Subcutaneous abdominal adipose tissue (tissue), 5 donors: ENCODE data around the gene CENATAC.
A peak's percentile ranks its signal among the peaks of the same experiment; 100 is the strongest.

Source experiments
- H3K27ac ChIP-seq: one replicate; pipeline ENCODE4 v1.7.0; 2013; ENCODE audit warnings: low read depth, mild to moderate bottlenecking, inconsistent platforms, low read length, moderate library complexity
- H3K27me3 ChIP-seq, 5 donors: one replicate each; pipeline ENCODE4 v1.7.0; 2013; ENCODE audit warnings: low read length in 5 of 5, inconsistent platforms in 1 of 5; ENCODE audit not compliant: control insufficient read depth in 5 of 5, insufficient read depth in 4 of 5
- H3K36me3 ChIP-seq, 5 donors: one replicate each; pipeline ENCODE4 v1.7.0; 2013; ENCODE audit warnings: low read length in 5 of 5; ENCODE audit not compliant: control insufficient read depth in 5 of 5, insufficient read depth in 5 of 5
- H3K4me1 ChIP-seq, 5 donors: one replicate each; pipeline ENCODE4 v1.7.0; 2013; ENCODE audit warnings: low read length in 5 of 5, mild to moderate bottlenecking in 3 of 5, moderate library complexity in 1 of 5; ENCODE audit not compliant: control insufficient read depth in 5 of 5, insufficient read depth in 5 of 5
- H3K4me3 ChIP-seq, 5 donors: one replicate each; pipeline ENCODE4 v1.7.0; 2013; ENCODE audit warnings: low read length in 5 of 5, low read depth in 1 of 5
- H3K9ac ChIP-seq, 5 donors: one replicate each; pipeline ENCODE4 v1.7.0; 2013; ENCODE audit warnings: low read length in 5 of 5, mild to moderate bottlenecking in 4 of 5, moderate library complexity in 3 of 5
- H3K9me3 ChIP-seq, 5 donors: one replicate each; pipeline ENCODE4 v1.7.0; 2013; ENCODE audit warnings: low read length in 5 of 5; ENCODE audit not compliant: control insufficient read depth in 5 of 5
- donor health status: healthy.
- donor health status: healthy.
- donor health status: healthy.
- donor health status: healthy.
- donor health status: healthy.

Gene CENATAC

GRCh38 chr11:118996926-118997626 lies 862 bp upstream of the CENATAC start:
- Histone ChIP-seq H3K27ac (peak overlapping the region; percentile 75), H3K36me3 (peaks cover 7 to 21% (median 12%) of the 10 kb centered on the region in 5 donors), H3K27me3 (no peaks in the 10 kb centered on the region), H3K9ac (peak overlapping the region; percentile 16 to 93 (median 74)), H3K4me3 (peak overlapping the region; percentile 81 to 99 (median 94)), H3K4me1 (peaks cover 7 to 24% (median 22%) of the 10 kb centered on the region in 5 donors), H3K9me3 (no peaks in the 10 kb centered on the region)

GRCh38 chr11:118998388-118998717 lies 415 bp downstream of the CENATAC start:
- H3K9ac ChIP-seq: peak overlapping the region; percentile 73 to 93 (median 76)
- peaks cover 7 to 32% (median 15%) of the 10 kb centered on the region in 5 donors for H3K36me3 ChIP-seq
- peak overlapping the region; percentile 75 for H3K27ac ChIP-seq
- H3K4me1 ChIP-seq: peaks cover 7 to 24% (median 22%) of the 10 kb centered on the region in 5 donors
- H3K4me3 ChIP-seq: peak overlapping the region; percentile 78 to 99 (median 89)
- H3K27me3 ChIP-seq: no peaks in the 10 kb centered on the region
- H3K9me3 ChIP-seq: no peaks in the 10 kb centered on the region

- no peaks in the 10 kb centered on the region for H3K27me3 ChIP-seq
- H3K36me3 ChIP-seq: peaks cover 7 to 32% (median 15%) of the 10 kb centered on the region in 5 donors
- H3K27ac ChIP-seq: peak overlapping the region; percentile 75
- H3K4me3 ChIP-seq: peak overlapping the region; percentile 78 to 99 (median 89)
- peak overlapping the region; percentile 73 to 93 (median 76) for H3K9ac ChIP-seq
- no peaks in the 10 kb centered on the region for H3K9me3 ChIP-seq
- peaks cover 7 to 24% (median 22%) of the 10 kb centered on the region in 5 donors for H3K4me1 ChIP-seq
Observed at GRCh38 chr11:118998822-118999221, 884 bp downstream of the CENATAC start.

DNA sequence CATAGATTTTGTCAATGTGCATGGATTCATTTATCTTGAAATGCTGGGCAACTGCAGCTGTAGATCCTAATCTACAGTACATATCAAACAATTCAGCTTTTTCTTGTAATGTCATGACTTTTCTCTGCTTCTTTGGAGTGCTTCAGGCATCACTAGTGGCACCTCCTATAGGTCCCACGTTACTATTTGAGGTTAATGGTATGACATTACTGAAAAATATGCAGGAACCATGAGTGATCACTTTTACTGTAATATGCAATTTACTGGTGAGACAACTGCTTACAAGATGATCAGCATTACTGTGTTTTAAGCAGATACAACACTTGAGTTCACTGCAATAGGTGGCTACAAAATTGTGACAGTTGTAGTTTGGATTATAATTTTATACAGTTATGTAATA lies 3.0 kb downstream of the CENATAC start:
- H3K9me3 ChIP-seq: no peaks in the 10 kb centered on the region
- H3K27me3 ChIP-seq: no peaks in the 10 kb centered on the region
- H3K27ac ChIP-seq: no peak overlapping the region
- peaks cover 7 to 37% (median 21%) of the 10 kb centered on the region in 5 donors for H3K36me3 ChIP-seq
- H3K4me3 ChIP-seq: no peak overlapping the region
- H3K4me1 ChIP-seq: peaks cover 7 to 24% (median 22%) of the 10 kb centered on the region in 5 donors
- no peak overlapping the region for H3K9ac ChIP-seq

DNA sequence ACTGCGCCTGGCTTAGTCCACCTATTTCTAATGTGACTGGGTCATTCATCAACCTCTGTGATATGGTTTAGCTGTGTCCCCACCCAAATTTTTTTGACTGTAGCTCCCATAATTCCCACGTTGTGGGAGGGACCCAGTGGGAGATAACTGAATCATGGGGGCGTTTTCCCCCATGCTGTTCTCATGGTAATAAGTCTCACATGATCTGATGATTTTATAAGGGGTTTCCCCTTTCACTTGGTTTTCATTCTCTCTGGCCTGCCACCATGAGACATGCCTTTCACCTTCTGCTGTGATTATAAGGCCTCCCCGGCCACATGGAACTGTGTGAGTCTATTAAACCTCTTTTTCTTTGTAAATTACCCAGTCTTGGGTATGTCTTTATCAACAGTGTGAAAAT lies 8.7 kb downstream of the CENATAC start:
- no peaks in the 10 kb centered on the region for H3K4me1 ChIP-seq
- H3K36me3 ChIP-seq: peaks cover 0 to 58% (median 39%) of the 10 kb centered on the region in 5 donors
- H3K4me3 ChIP-seq: no peak overlapping the region
- no peaks in the 10 kb centered on the region for H3K27me3 ChIP-seq
- H3K9me3 ChIP-seq: no peaks in the 10 kb centered on the region
- H3K27ac ChIP-seq: no peak overlapping the region
- H3K9ac ChIP-seq: no peak overlapping the region

DNA sequence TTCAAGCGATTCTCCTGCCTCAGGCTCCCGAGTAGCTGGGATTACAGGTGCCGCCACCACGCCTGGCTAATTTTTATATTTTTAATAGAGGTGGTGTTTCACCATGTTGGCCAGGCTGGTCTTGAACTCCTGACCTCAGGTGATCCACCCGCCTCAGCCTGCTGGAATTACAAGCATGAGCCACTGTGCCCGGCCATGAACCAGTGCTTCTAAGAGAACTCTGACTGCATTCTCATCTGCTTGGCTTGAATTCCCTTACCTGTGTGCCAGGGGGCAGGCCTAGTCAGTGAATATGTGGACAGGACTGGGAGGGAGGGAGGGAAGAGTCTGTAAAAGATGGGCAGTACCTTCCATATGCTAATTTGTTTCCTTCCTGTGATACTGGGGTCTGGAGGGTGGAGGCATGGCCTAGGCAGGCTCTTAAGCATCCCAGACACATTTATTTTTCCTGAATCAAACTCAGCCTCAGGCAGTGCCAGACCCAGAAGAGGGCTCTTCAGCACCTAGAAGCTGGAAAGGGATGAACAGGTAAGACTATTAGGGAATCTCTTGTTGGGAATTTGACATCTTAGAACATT lies 13.6 kb downstream of the CENATAC start:
- no peak overlapping the region for H3K27ac ChIP-seq
- H3K9ac ChIP-seq: no peak overlapping the region
- peaks cover 23 to 81% (median 67%) of the 10 kb centered on the region in 5 donors for H3K36me3 ChIP-seq
- no peaks in the 10 kb centered on the region for H3K9me3 ChIP-seq
- no peak overlapping the region for H3K4me3 ChIP-seq
- H3K4me1 ChIP-seq: peaks cover 0 to 8% (median 6%) of the 10 kb centered on the region in 5 donors
- H3K27me3 ChIP-seq: no peaks in the 10 kb centered on the region

DNA sequence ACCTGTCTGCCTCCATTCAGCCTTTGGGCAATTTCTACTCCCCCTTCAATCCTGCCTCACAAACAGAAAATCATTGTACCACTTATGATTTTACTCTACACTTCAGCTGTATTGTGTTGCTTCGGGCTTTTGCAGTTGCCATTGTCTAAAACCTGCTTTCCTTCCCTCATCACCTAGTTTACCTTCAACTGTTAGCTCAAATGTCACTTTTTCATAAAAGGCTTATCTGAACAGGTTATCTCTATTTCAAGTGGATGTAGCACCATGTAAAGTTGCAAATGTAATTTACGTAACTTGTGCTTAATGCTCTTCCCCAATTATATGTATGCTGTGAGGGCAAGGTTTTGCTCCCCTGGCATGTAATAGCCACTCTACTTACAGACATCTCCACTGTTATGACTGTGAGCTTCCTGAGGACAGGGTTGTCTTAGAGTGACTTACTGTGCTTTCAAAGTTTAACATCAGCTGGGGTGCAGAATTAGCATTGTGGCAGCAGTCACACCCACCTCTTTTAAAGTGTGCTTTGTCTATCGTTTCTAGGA lies 14.8 kb downstream of the CENATAC start:
- Histone ChIP-seq H3K4me3 (no peak overlapping the region), H3K4me1 (peaks cover 4 to 19% (median 16%) of the 10 kb centered on the region in 5 donors), H3K27ac (no peak overlapping the region), H3K9ac (no peak overlapping the region), H3K9me3 (no peaks in the 10 kb centered on the region), H3K36me3 (peaks cover 23 to 73% (median 61%) of the 10 kb centered on the region in 5 donors), H3K27me3 (no peaks in the 10 kb centered on the region)

- Histone ChIP-seq H3K4me1 (peaks cover 4 to 25% (median 21%) of the 10 kb centered on the region in 5 donors), H3K9me3 (no peaks in the 10 kb centered on the region), H3K27ac (no peak overlapping the region), H3K9ac (no peak overlapping the region), H3K27me3 (no peaks in the 10 kb centered on the region), H3K36me3 (peaks cover 23 to 66% (median 57%) of the 10 kb centered on the region in 5 donors), H3K4me3 (no peak overlapping the region)
Observed at GRCh38 chr11:119014209-119014924, 16.4 kb downstream of the CENATAC start.

DNA sequence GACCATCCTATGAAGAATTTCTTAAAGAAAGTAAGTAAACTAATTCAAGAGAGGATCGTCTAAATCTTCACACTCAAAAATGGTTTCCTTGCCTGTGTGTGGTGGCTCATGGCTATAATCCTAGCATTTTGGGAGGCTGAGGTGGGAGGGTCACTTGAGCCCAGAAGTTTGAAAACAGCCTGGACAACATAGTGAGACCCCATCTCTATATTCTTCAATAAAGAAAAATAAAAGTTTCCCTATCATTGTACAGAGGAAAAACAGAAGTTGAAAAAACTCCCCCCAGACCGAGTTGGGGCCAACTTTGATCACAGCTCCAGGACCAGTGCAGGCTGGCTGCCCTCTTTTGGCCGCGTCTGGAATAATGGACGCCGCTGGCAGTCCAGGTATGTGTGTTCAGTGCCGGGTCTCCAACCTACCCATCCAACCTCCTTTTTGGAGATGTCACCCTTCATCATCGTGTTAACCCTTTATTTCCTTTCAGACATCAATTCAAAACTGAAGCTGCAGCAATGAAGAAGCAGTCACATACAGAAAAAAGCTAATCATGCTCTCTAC lies 17.2 kb downstream of the CENATAC start:
- H3K9me3 ChIP-seq: no peaks in the 10 kb centered on the region
- H3K27me3 ChIP-seq: no peaks in the 10 kb centered on the region
- no peak overlapping the region for H3K4me3 ChIP-seq
- no peak overlapping the region for H3K9ac ChIP-seq
- H3K27ac ChIP-seq: no peak overlapping the region
- peaks cover 23 to 59% (median 58%) of the 10 kb centered on the region in 5 donors for H3K36me3 ChIP-seq
- H3K4me1 ChIP-seq: peaks cover 8 to 33% (median 29%) of the 10 kb centered on the region in 5 donors
